OCI-LY7 (cell line): Measurements from ENCODE around the gene DAPK2. TPM values are rescaled to one million over a fixed set of nuclear protein-coding genes. Genes with fewer than 3 reads are reported as not detected.

Source experiments
- BruUV-seq: library from RNA; stranded (reverse); fragments of 400-500 nt; replicated peaks from 2 replicates; lab custom pipeline; 2021; lab: Mats Ljungman, UMichigan
- CTCF ChIA-PET: fragments of 300-600 bp; sonication (Branson Sonifier 250); formaldehyde crosslinking; loops from one replicate; lab custom pipeline; 2022; ENCODE audit warnings: antibody characterized with exemption; ENCODE audit not compliant: unreplicated experiment; lab: Charles Lee
- POLR2A ChIA-PET: fragments of 300-600 bp; sonication (Branson Sonifier 250); formaldehyde crosslinking; loops from one replicate; lab custom pipeline; 2022; ENCODE audit warnings: antibody characterized with exemption; lab: Charles Lee
- DNase-seq: peaks from one replicate; pipeline ENCODE4 v3.0.0-alpha.2; 2015; ENCODE audit warnings: low spot score
- H2AFZ ChIP-seq: fragments of 200-600 bp; sonication (generic), shearing (Covaris generic); 2 replicates; pipeline ENCODE4 v1.6.1; 2014; ENCODE audit warnings: mild to moderate bottlenecking, antibody characterized with exemption, low read length, moderate library complexity
- H3K27ac ChIP-seq: fragments of 200-600 bp; sonication (generic); 2 replicates; pipeline ENCODE4 v1.5.1; 2014; ENCODE audit warnings: mixed run types, low read depth, mild to moderate bottlenecking, moderate library complexity, low read length, inconsistent platforms; ENCODE audit not compliant: poor library complexity, severe bottlenecking
- H3K36me3 ChIP-seq: fragments of 200-600 bp; sonication (generic); 2 replicates; pipeline ENCODE4 v1.6.1; 2014; ENCODE audit warnings: mild to moderate bottlenecking, antibody characterized with exemption, low read length, moderate library complexity, mixed read lengths; ENCODE audit not compliant: insufficient read depth
- H3K4me1 ChIP-seq: fragments of 200-600 bp; sonication (generic); 2 replicates; pipeline ENCODE4 v1.5.1; 2014; ENCODE audit warnings: mild to moderate bottlenecking, low read length; ENCODE audit not compliant: insufficient read depth, poor library complexity, severe bottlenecking
- H3K4me2 ChIP-seq: fragments of 200-600 bp; sonication (generic); 2 replicates; pipeline ENCODE4 v1.6.1; 2014; ENCODE audit warnings: mild to moderate bottlenecking, low read length
- H3K4me3 ChIP-seq: fragments of 200-600 bp; sonication (generic); 2 replicates; pipeline ENCODE4 v1.5.1; 2014; ENCODE audit warnings: mild to moderate bottlenecking, low read depth, low read length; ENCODE audit not compliant: poor library complexity, severe bottlenecking
- H3K79me2 ChIP-seq: fragments of 200-600 bp; sonication (generic); 2 replicates; pipeline ENCODE4 v1.6.1; 2016; ENCODE audit warnings: low read depth, mild to moderate bottlenecking, low read length, moderate library complexity, mixed read lengths; ENCODE audit not compliant: insufficient read depth
- H3K9me2 ChIP-seq: fragments of 200-600 bp; sonication (generic); 2 replicates; pipeline ENCODE4 v1.6.1; 2016; ENCODE audit warnings: mild to moderate bottlenecking, low read length, mixed read lengths; ENCODE audit not compliant: insufficient read depth
- H3K9me3 ChIP-seq: fragments of 200-600 bp; sonication (generic); 2 replicates; pipeline ENCODE4 v1.6.1; 2014; ENCODE audit warnings: mild to moderate bottlenecking, mixed run types, low read length, mixed read lengths
- H4K20me1 ChIP-seq: fragments of 200-600 bp; sonication (generic); 2 replicates; pipeline ENCODE4 v1.6.1; 2014; ENCODE audit warnings: mild to moderate bottlenecking, antibody characterized with exemption, low read length, moderate library complexity, mixed read lengths; ENCODE audit not compliant: insufficient read depth
- CTCF ChIP-seq: fragments of 200-600 bp; sonication (generic); conservative IDR thresholded peaks from 2 replicates; pipeline ENCODE4 v1.5.1; 2014; ENCODE audit warnings: mild to moderate bottlenecking, antibody characterized with exemption, low read length, moderate library complexity, mixed read lengths
- EZH2phosphoT487 ChIP-seq: fragments of 200-600 bp; sonication (generic); IDR thresholded peaks from 2 replicates; pipeline ENCODE4 v1.6.1; 2018; ENCODE audit warnings: low read depth, borderline replicate concordance, mild to moderate bottlenecking, mixed run types, antibody characterized with exemption, low read length, moderate library complexity, mixed read lengths
- intact Hi-C: fragments of 100-400 bp; cut with micrococcal nuclease; formaldehyde crosslinking; loops from one replicate; pipeline ENCODE4 v1.10.0; 2022; ENCODE audit not compliant: unreplicated experiment
- total RNA-seq, 2 experiments: library from RNA; depleted of rRNA in 1 of 2; stranded (reverse); fragments of >200 nt in 1 of 2; shearing (Covaris generic) in 1 of 2; gene quantifications; 2 replicates each; pipeline ENCODE4 v1.2.3, GENCODE V29; 2014 to 2022

DAPK2 gene
- total RNA-seq, 2 experiments from 2014 or later, result 0.36 to 1.2 TPM

GRCh38 chr15:64092075-64092820 lies 46.0 kb upstream of the DAPK2 start:
- no TSS peak for BruUV-seq
- H3K9me2 ChIP-seq, result no peaks in the 10 kb centered on the region
- H3K79me2 ChIP-seq, result peaks cover 85% of the 10 kb centered on the region
- CTCF ChIA-PET, result interaction anchor here (0.6 to 1.0 kb wide), 2 partner anchors 24 to 59 kb away, joined by 3 read pairs; partner anchors contain the start of gene SNX22
- H3K9me3 ChIP-seq, result no peaks in the 10 kb centered on the region
- POLR2A ChIA-PET, result interaction anchor here (0.7 to 1.7 kb wide), 5 partner anchors 10 to 590 kb away, joined by 3 to 10 read pairs (median 5); no protein-coding TSS in a partner anchor
- TF ChIP-seq EZH2phosphoT487 (no peak), CTCF (peak; percentile 76)
- peak overlapping the region; percentile 75 for H3K27ac ChIP-seq
- peaks cover 25% of the 10 kb centered on the region for H3K36me3 ChIP-seq
- peak overlapping the region; percentile 85; the same call in 1 of the 2 replicates for H2AFZ ChIP-seq
- peak; percentile 55 for DNase-seq
- H3K4me3 ChIP-seq, result peak overlapping the region; percentile 85
- peaks cover 20% of the 10 kb centered on the region for H4K20me1 ChIP-seq
- peak overlapping the region; percentile 90 for H3K4me2 ChIP-seq
- H3K4me1 ChIP-seq, result peaks cover 58% of the 10 kb centered on the region
- intact Hi-C loops, result loop anchor here (5.0 to 10.0 kb wide), 2 partner anchors 290 to 617 kb away; partner anchors contain the start of gene PCLAF

GRCh38 chr15:64090527-64090926 lies 44.2 kb upstream of the DAPK2 start:
- BruUV-seq, result no TSS peak
- H3K27ac ChIP-seq, result peak overlapping the region; percentile 44

More at GRCh38 chr15:64090527-64090926, 44.2 kb upstream of the DAPK2 start:
- H4K20me1 ChIP-seq, result peaks cover 10% of the 10 kb centered on the region; the same call in 1 of the 2 replicates
- H3K79me2 ChIP-seq, result peaks cover 72% of the 10 kb centered on the region; the same call in 1 of the 2 replicates
- H3K4me2 ChIP-seq, result peak overlapping the region; percentile 90
- H3K9me3 ChIP-seq, result no peaks in the 10 kb centered on the region
- peaks cover 39% of the 10 kb centered on the region for H3K36me3 ChIP-seq
- POLR2A ChIA-PET, result no interaction called here
- TF ChIP-seq CTCF (no peak), EZH2phosphoT487 (no peak)
- CTCF ChIA-PET, result interaction anchor here (0.5 kb wide), 1 partner anchor 46 kb away, joined by 3 read pairs; no protein-coding TSS in a partner anchor
- peak overlapping the region; percentile 29 for H3K4me3 ChIP-seq
- no peaks in the 10 kb centered on the region for H3K9me2 ChIP-seq
- H2AFZ ChIP-seq, result no peak overlapping the region
- peaks cover 53% of the 10 kb centered on the region for H3K4me1 ChIP-seq
- DNase-seq, result peak; percentile 71
- intact Hi-C loops, result loop anchor here (5.0 to 10.0 kb wide), 2 partner anchors 292 to 616 kb away; partner anchors contain the start of gene PCLAF
